Keratinocyte (primary cell): Measurements from ENCODE around the gene GPSM1. TPM values are rescaled to one million over a fixed set of nuclear protein-coding genes. Genes with fewer than 3 reads are reported as not detected.
"Not testable (repeated sequence)": the region's sequence is repeated elsewhere in the genome, so short reads cannot be mapped to it uniquely, and the experiment has no call there.

Experiments used
- DNase-seq: peaks from one replicate; pipeline ENCODE4 v3.0.0-alpha.2; 2011; ENCODE audit warnings: low read depth, missing footprints, low spot score
- FAIRE-seq: peaks from 2 replicates; lab custom pipeline; 2011; peaks lifted over from hg19 to GRCh38; lab: Jason Lieb, UNC
- H2AFZ ChIP-seq: 2 replicates; pipeline ENCODE4 v1.6.0; 2012; ENCODE audit warnings: low read length, control low read depth, inconsistent platforms; ENCODE audit not compliant: control insufficient read depth
- H3K27ac ChIP-seq: 2 replicates; pipeline ENCODE4 v1.5.1; 2011; ENCODE audit warnings: low read length; ENCODE audit not compliant: control insufficient read depth, insufficient read depth
- H3K27me3 ChIP-seq: 3 replicates; pipeline ENCODE4 v1.6.0; 2011; ENCODE audit warnings: low read length; ENCODE audit not compliant: control insufficient read depth, insufficient read depth; ENCODE audit errors: extremely low read depth
- H3K36me3 ChIP-seq, 2 experiments: 2 replicates in 1 of 2; 3 replicates in 1 of 2; pipeline ENCODE4 v1.5.1; 2011; ENCODE audit warnings: low read length in 2 of 2, mild to moderate bottlenecking in 1 of 2; ENCODE audit not compliant: control insufficient read depth in 2 of 2, insufficient read depth in 2 of 2; ENCODE audit errors: extremely low read depth in 1 of 2
- H3K4me1 ChIP-seq: 3 replicates; pipeline ENCODE4 v1.5.1; 2011; ENCODE audit warnings: low read length; ENCODE audit not compliant: control insufficient read depth, insufficient read depth; ENCODE audit errors: extremely low read depth
- H3K4me2 ChIP-seq: 3 replicates; pipeline ENCODE4 v1.6.0; 2011; ENCODE audit warnings: low read depth, low read length; ENCODE audit not compliant: control insufficient read depth, insufficient read depth; ENCODE audit errors: extremely low read depth
- H3K4me3 ChIP-seq, 3 experiments: fragments of 200-600 bp in 1 of 3; sonication (generic) in 1 of 3; 2 replicates in 2 of 3; 3 replicates in 1 of 3; pipeline ENCODE4 v1.5.1; 2011 to 2016; ENCODE audit warnings: low read length in 3 of 3, mild to moderate bottlenecking in 3 of 3, control low read depth in 2 of 3, inconsistent platforms in 1 of 3, low read depth in 1 of 3, mixed read lengths in 1 of 3, mixed run types in 1 of 3, moderate library complexity in 1 of 3; ENCODE audit not compliant: control insufficient read depth in 2 of 3, insufficient read depth in 2 of 3; ENCODE audit errors: extremely low read depth in 1 of 3
- H3K79me2 ChIP-seq: 2 replicates; pipeline ENCODE4 v1.6.0; 2012; ENCODE audit warnings: low read length; ENCODE audit not compliant: control insufficient read depth, insufficient read depth
- H3K9ac ChIP-seq: 3 replicates; pipeline ENCODE4 v1.6.0; 2011; ENCODE audit warnings: low read length; ENCODE audit not compliant: control insufficient read depth, insufficient read depth; ENCODE audit errors: extremely low read depth
- H3K9me1 ChIP-seq: 3 replicates; pipeline ENCODE4 v1.6.0; 2011; ENCODE audit warnings: low read length; ENCODE audit not compliant: control insufficient read depth, insufficient read depth; ENCODE audit errors: extremely low read depth
- H3K9me3 ChIP-seq: 2 replicates; pipeline ENCODE4 v1.5.1; 2012; ENCODE audit warnings: low read depth, low read length; ENCODE audit not compliant: control insufficient read depth
- H4K20me1 ChIP-seq: 3 replicates; pipeline ENCODE4 v1.6.0; 2011; ENCODE audit warnings: low read length; ENCODE audit not compliant: control insufficient read depth, insufficient read depth; ENCODE audit errors: extremely low read depth
- EZH2 ChIP-seq: IDR thresholded peaks from one replicate; pipeline ENCODE4 v1.6.1; 2012; ENCODE audit warnings: inconsistent platforms, mild to moderate bottlenecking, low read length, moderate library complexity
- dilution Hi-C: fragments of 300-500 bp; cut with MboI; formaldehyde crosslinking; loops from one replicate; pipeline ENCODE4 v1.7.0; 2020; ENCODE audit warnings: low sequenced_read_pairs; ENCODE audit not compliant: extremely low pct_ligation_motif_present
- polyA plus RNA-seq, 5 experiments: library from polyadenylated mRNA; depleted of rRNA in 3 of 5; stranded (reverse) in 3 of 5; stranded (forward) in 1 of 5; unstranded in 1 of 5; fragments of >200 nt; gene quantifications; 1 replicate in 1 of 5; 2 replicates in 3 of 5; 3 replicates in 1 of 5; pipeline versions ENCODE4 v1.2.1 to v1.2.3, GENCODE V29; 2011 to 2012; ENCODE audit warnings: missing spikeins in 2 of 5, low read depth in 1 of 5, low replicate concordance in 1 of 5
- TF ChIP-seq, protein P1 (sequence below), 3 experiments: IDR thresholded peaks in 1 of 3; conservative IDR thresholded peaks in 1 of 3; optimal IDR thresholded peaks in 1 of 3; 2 replicates in 2 of 3; 3 replicates in 1 of 3; pipeline versions ENCODE3 to v1.5.1; 2011; ENCODE audit warnings: low read length in 3 of 3, mild to moderate bottlenecking in 3 of 3, moderate library complexity in 2 of 3, control low read depth in 1 of 3, inconsistent platforms in 1 of 3; ENCODE audit not compliant: insufficient read depth in 2 of 3; ENCODE audit errors: extremely low read depth in 1 of 3

The GPSM1 gene
- polyA plus RNA-seq, 1 donor (not counting 4 experiments of a cell fraction or from before 2014, with no cell fraction given) = 2.5 TPM

DNA sequence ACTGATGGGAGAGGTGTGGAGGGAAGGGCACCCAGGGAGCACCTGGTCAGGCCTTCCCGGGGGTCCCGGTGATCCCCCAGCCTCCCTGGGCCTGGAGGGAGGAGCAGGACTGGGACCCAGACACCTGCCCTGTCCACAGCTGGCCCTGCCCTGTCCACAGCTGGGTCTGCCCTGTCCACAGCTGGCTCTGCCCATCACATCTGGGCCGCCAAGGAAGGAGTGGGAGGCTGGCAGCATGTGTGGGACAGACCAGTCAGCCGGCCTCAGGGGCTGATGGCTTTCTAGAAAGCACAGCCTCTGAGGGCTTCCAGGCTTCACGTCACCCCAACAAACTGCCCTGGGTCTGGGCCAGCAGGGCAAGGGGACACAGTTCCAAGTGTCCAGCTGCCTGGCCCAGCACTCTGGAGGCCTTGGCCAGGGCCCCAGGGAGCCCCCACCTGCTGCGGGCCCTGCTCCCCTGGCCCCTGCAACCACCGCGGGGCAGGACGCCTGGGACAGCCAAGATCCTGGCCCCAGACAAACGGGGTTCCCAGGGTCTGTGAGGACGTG is 24.0 kb downstream of the GPSM1 start:
- Histone ChIP-seq H3K4me1 (peaks cover 8% of the 10 kb centered on the region), H3K9me1 (no peaks in the 10 kb centered on the region), H3K79me2 (no peaks in the 10 kb centered on the region), H3K27me3 (no peaks in the 10 kb centered on the region), H3K9ac (no peak overlapping the region), H3K9me3 (no peaks in the 10 kb centered on the region), H2AFZ (no peak overlapping the region), H3K36me3 (no peaks in the 10 kb centered on the region), H3K27ac (no peak overlapping the region), H3K4me2 (no peak overlapping the region), H4K20me1 (no peaks in the 10 kb centered on the region), H3K4me3 (no peak overlapping the region)
- no peak for FAIRE-seq
- dilution Hi-C loops = no loop called here
- no peak for DNase-seq
- TF ChIP-seq, protein P1, sequence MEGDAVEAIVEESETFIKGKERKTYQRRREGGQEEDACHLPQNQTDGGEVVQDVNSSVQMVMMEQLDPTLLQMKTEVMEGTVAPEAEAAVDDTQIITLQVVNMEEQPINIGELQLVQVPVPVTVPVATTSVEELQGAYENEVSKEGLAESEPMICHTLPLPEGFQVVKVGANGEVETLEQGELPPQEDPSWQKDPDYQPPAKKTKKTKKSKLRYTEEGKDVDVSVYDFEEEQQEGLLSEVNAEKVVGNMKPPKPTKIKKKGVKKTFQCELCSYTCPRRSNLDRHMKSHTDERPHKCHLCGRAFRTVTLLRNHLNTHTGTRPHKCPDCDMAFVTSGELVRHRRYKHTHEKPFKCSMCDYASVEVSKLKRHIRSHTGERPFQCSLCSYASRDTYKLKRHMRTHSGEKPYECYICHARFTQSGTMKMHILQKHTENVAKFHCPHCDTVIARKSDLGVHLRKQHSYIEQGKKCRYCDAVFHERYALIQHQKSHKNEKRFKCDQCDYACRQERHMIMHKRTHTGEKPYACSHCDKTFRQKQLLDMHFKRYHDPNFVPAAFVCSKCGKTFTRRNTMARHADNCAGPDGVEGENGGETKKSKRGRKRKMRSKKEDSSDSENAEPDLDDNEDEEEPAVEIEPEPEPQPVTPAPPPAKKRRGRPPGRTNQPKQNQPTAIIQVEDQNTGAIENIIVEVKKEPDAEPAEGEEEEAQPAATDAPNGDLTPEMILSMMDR (optimal IDR thresholded peaks at IDR 0.05 in 1 of 3, IDR thresholded peaks at IDR 0.05 in 1 of 3, conservative IDR thresholded peaks at IDR 0.05 in 1 of 3; ENCODE audit: extremely low read depth in 1 of 3, insufficient read depth in 2 of 3, low read length in 3 of 3) = no peak
- TF ChIP-seq EZH2 = no peak

DNA sequence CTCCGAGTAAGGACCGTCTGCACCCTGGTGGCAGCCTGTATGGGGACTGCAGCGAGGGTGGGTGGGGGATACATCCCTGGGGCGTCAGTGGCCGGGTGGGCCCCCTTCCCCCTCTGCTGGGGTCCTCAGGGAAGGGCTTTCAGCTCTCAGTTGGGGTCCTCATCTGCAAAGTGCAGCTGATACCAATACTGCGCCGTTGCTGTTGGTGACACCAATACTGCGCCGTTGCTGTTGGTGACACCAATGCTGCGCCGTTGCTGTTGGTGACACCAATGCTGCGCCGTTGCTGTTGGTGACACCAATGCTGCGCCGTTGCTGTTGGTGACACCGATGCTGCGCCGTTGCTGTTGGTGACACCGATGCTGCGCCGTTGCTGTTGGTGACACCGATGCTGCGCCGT is 24.5 kb downstream of the GPSM1 start:
- dilution Hi-C loops, H3K4me1 ChIP-seq, FAIRE-seq, H2AFZ ChIP-seq, H3K9me3 ChIP-seq, H3K27me3 ChIP-seq, H3K9ac ChIP-seq, H3K4me3 ChIP-seq, H3K36me3 ChIP-seq, H4K20me1 ChIP-seq, H3K4me2 ChIP-seq, H3K27ac ChIP-seq, DNase-seq, H3K9me1 ChIP-seq, H3K79me2 ChIP-seq: not testable (repeated sequence)

DNA sequence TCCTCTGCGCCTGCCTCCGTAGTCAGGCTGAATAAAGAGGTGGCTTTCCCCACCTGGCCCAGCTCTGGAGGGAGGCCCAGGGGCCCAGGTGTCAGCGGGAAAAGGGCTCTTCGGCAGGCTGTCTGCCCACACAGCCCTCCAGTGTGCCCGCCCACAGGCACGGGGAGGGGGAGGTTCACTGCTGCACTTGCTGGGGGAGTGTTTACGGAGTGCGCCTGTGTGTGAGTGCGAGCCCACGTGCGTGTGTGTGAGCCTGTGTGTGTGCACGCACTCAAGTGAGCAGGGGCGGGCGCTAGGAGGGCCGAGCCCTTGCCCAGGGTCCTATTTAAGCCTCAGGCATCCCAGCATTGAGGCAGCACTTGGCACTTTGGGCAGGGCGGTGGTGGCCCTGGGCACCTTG is 25.3 kb downstream of the GPSM1 start:
- Histone ChIP-seq H2AFZ (no peak overlapping the region), H3K27ac (no peak overlapping the region), H3K27me3 (no peaks in the 10 kb centered on the region), H3K36me3 (no peaks in the 10 kb centered on the region), H3K9me3 (no peaks in the 10 kb centered on the region), H3K9ac (no peak overlapping the region), H3K4me2 (no peak overlapping the region), H3K4me1 (peaks cover 5% of the 10 kb centered on the region), H3K9me1 (no peaks in the 10 kb centered on the region), H3K4me3 (no peak overlapping the region), H4K20me1 (no peaks in the 10 kb centered on the region), H3K79me2 (no peaks in the 10 kb centered on the region)
- TF ChIP-seq, protein P1 (optimal IDR thresholded peaks at IDR 0.05 in 1 of 3, IDR thresholded peaks at IDR 0.05 in 1 of 3, conservative IDR thresholded peaks at IDR 0.05 in 1 of 3; ENCODE audit: extremely low read depth in 1 of 3, insufficient read depth in 2 of 3, low read length in 3 of 3) = no peak
- TF ChIP-seq EZH2 = no peak
- dilution Hi-C loops = no loop called here
- FAIRE-seq (no peak), DNase-seq (no peak)
